8988T (cell line): ENCODE measurements around the gene ADAM8.
"Not testable (repeated sequence)": the region's sequence is repeated elsewhere in the genome, so short reads cannot be mapped to it uniquely, and the experiment has no call there.

Experiments
- DNase-seq: peaks from one replicate; pipeline ENCODE4 v3.0.0; 2011

Gene ADAM8

GRCh38 chr10:133266056-133266795 lies 10.4 kb downstream of the ADAM8 start:
- no peak for DNase-seq

GRCh38 chr10:133265052-133265451 lies 11.6 kb downstream of the ADAM8 start:
- DNase-seq, result not testable (repeated sequence)

GRCh38 chr10:133264461-133264860 lies 12.2 kb downstream of the ADAM8 start:
- DNase-seq, result no peak

GRCh38 chr10:133263674-133264073 lies 13.0 kb downstream of the ADAM8 start:
- no peak for DNase-seq

- no peak for DNase-seq
These were observed 14.0 kb downstream of the ADAM8 start for GRCh38 chr10:133262696-133263095.

DNA sequence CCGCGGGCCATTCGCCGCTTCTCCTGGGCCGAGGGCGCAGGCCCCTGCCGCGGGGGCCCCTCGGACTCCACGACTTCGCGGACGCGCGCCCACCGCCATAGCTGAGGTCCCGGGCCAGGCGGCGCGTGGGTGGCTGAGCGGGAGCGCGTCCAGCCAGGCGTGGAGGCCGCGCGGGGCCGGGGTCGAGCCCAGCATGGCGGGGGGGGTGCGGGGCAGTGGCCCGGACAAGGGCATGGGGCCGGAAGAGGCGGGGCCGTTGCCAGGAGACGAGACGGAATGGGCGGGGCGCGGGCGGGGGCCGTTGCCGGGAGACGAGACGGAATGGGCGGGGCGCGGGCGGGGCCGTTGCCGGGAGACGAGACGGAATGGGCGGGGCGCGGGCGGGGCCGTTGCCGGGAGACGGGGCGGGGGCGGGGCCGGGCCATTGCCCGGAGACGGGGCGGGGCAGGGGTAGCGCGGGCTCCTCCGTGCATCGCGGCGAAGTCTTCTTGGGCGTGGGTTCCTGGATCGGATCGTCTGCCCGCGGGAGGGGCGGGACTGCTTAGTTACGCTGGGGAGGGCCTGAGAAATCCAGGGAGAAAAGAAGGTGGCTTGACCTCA lies 14.8 kb downstream of the ADAM8 start:
- DNase-seq, result peak; percentile 90

DNA sequence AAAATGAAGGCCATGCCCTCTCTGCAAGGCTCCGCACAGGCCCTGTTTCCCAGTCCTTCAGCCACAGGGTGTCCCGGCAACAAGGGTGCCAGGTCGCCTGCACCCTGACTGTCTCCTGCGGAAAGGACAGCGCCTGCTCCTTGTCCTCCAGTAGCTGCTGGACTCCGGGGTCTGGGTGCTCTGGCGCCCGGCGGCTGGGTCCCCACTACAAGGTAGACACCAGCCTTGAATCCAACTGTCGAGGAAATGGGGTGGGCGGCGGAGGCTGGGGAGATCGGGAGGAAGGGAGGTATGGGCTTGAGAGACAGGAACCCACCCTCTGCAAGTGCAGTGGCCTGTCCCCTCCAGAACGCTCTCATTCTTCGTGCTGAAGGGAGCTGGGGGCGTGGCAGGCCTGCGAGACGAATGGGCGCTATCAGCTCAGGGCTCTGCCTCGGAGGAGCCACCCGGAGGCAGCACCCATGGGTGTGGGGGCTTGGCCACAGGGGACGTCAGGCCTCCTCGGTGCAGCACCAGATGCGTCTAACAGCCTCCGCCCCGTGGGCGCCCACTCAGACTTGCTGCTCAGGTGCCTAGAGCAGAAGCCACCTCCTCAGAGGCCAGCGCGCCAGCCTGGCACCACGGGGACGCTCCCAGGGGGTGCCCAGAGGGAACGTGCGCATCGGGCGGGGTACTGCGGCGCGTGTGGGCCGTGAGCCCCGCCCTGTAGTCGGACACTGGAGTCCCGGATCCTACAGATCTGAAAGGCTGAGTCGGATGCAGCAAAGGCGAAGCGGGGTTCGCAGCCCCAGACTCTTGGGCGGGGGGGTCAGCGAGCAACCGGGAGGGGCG lies 15.6 kb downstream of the ADAM8 start:
- DNase-seq, result peak; percentile 86

DNA sequence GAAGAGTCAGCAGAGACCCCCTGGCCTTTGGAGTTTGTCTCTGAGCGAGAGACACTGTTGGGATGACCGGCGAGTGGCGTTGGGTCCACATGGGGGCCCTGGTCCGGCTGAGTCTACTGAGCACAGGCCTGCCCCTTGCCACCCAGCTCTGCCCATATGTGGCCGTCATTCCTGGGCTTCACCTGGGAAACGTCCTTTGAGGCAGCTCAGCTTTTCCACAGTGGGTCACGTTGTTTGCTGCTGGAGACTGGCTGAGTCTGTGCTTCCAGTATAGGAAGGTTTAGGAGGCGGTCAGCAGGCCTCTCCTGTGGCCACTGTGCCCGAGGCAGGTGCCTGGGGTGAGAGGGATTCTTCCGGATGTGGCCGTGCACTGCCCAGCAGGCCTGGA lies 17.1 kb downstream of the ADAM8 start:
- DNase-seq, result no peak

GRCh38 chr10:133258818-133259601 lies 17.7 kb downstream of the ADAM8 start:
- DNase-seq, result peak; percentile 91

- DNase-seq, result no peak
These were observed 18.4 kb downstream of the ADAM8 start for GRCh38 chr10:133258066-133258817.

DNA sequence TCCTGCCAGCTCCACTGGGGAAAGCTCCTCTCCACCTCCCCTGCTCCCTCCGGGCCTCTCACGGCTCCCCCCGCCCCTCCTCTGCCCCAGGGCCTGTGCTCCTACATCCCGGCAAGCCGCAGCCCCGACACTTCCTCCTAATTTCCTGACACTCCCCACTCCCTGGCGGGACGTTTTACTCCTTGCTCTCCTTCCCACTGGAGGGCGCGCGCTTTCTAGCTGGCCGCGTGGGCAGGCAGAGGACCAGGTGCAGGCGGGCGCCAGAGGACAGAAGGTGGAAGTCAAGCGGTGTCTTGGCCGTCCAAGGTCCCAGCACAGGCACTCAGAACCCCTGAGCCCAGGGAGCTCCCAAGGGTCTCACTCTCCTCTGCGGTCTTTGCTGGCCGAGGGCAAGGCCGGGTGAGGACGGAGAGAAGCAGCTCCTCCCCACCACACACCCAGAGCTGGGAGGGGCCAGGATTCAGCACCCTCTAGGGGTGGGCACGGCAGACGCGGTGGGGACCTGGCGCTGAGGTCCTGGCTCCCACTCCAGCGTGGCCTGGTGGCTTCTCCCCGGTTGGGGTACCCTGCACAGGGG lies 19.1 kb downstream of the ADAM8 start:
- DNase-seq, result peak; percentile 91

DNA sequence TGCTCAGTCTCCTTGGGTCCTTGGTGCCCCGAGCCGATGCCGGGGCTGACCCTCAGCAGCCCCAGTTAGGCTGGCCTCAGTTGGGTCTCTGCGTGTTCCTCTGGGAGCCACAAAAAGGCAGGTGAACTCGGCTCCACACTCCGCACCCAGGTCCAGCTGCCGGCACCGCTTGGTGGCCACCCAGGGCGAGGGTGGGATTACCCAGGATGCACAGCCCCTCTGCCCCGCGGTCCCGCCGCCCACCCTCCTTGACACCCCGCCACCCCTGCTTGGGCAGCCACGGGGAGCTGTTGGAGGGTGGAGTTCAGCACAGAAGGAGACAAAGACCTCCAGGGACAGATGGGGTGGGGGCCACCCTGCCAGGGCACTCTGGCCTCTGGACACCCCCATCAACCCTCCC lies 21.3 kb downstream of the ADAM8 start:
- no peak for DNase-seq

DNA sequence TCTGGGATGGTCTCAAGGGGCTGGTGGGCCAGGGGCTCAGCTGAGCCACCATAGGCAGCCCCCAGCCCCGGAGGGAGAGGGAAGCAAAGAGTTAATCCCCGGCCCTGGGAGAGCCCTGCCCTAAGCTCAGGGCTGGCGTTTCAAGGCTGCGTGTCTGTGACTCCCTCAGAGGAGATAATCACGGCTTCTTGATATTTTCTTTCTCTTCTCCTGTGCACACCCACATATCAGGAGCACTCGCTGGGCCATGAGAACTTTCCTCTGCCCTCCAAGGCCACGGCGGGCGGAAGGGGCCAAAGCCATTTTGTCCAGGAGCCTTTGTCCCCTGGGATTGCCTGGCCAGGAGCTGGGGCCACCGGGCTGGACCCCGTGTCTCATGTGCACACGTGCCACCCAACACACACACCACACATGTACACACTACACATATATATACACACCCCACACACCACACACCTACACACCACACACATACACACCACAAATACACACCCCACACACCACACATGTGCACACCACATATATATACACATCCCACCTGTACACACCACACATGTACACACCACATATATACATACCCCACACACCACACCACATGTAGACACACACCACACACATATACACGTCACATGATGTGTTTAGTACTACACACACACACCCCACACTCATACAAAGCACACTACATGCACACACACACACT lies 22.1 kb downstream of the ADAM8 start:
- DNase-seq, result no peak

DNA sequence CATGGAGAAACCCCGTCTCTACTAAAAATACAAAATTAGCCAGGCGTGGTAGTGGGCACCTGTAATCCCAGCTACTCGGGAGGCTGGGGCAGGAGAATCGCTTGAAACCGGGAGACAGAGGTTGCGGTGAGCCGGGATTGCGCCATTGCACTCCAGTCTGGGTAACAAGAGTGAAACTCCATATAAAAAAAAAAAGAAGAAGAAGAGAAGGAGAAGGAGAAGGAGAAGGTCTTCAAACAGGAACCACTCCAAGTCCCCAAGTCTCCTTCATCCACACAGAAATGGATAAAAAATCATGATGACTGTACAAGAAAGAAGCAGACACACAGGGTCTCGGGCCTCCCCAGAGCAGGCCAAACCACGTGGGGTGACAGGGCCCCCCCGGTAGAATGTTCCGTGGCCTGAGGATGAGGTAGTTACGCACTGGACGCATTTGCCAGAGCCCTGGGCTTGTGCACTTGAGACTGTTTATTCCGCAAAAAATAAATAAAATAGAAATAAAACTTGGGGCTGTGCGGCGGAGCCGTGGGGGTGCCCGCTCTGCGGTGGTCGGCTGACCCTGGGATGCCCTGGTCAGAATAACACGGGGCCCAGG lies 23.2 kb downstream of the ADAM8 start:
- no peak for DNase-seq

DNA sequence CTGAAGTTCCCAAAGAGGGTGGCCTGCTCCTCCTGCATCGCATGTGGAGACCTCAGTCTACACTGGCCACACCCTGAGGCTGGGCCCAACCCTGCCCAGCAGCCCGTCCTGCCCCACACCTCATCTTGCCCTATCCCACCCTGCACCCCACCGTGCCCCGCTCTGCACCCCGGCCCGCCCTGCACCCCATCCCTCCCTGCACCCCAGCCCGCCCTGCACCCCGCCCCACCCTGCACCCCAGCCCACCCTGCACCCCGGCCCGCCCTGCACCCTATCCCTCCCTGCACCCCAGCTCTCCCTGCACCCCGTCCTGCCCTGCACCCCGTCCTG lies 24.5 kb downstream of the ADAM8 start:
- DNase-seq, result no peak

- DNase-seq, result no peak
These were observed 25.1 kb downstream of the ADAM8 start for GRCh38 chr10:133251388-133252222.

- DNase-seq, result no peak
These were observed 26.5 kb downstream of the ADAM8 start for GRCh38 chr10:133249975-133250754.

GRCh38 chr10:133249094-133249780 lies 27.4 kb downstream of the ADAM8 start:
- DNase-seq, result peak; percentile 87

DNA sequence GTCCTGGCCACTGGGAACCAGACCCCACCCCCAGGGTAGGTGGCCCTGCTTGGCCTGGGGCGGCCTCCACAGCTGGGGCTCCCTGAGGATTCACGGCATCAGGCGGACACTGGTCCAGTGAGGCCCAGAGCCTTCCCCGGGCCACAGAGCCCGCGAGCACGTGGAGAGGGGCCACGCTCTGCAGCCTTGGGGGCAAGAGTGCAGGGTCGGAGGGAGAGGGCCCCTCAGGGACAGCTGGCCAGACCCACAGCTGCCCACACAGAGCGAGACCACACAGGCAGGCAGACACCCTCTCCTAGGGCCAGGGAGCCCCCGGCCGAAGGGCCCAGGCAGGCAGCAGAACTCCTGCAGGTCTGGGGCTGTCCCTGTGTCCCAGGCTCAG lies 28.3 kb downstream of the ADAM8 start:
- DNase-seq, result no peak
